GM18907 (cell line): ENCODE data around the gene IPCEF1.

ENCODE experiments used
- ATAC-seq: cut with Tn5 transposase; IDR thresholded peaks from one replicate; pipeline ENCODE4 v1.9.1; 2021; ENCODE audit warnings: mild to moderate bottlenecking, moderate library complexity; ENCODE audit not compliant: unreplicated experiment

The IPCEF1 gene

GRCh38 chr6:154373971-154374370, 17.4 kb upstream of the IPCEF1 start:
- no peak for ATAC-seq

- ATAC-seq = no peak
Observed at GRCh38 chr6:154371281-154371680, 14.7 kb upstream of the IPCEF1 start.

GRCh38 chr6:154370545-154370944, 13.9 kb upstream of the IPCEF1 start:
- peak; percentile 88 for ATAC-seq

GRCh38 chr6:154367839-154368695, 11.5 kb upstream of the IPCEF1 start:
- no peak for ATAC-seq

- no peak for ATAC-seq
Observed at GRCh38 chr6:154367336-154367735, 10.7 kb upstream of the IPCEF1 start.

- ATAC-seq = no peak
Observed at GRCh38 chr6:154363821-154364220, 7.2 kb upstream of the IPCEF1 start.

GRCh38 chr6:154361476-154361875, 4.9 kb upstream of the IPCEF1 start:
- no peak for ATAC-seq

- no peak for ATAC-seq
Observed at GRCh38 chr6:154360476-154360875, 3.9 kb upstream of the IPCEF1 start.

- ATAC-seq = no peak
Observed at GRCh38 chr6:154359679-154360078, 3.1 kb upstream of the IPCEF1 start.

- ATAC-seq = peak; percentile 53
Observed at GRCh38 chr6:154359161-154359574, 2.6 kb upstream of the IPCEF1 start.

GRCh38 chr6:154358019-154358545, 1.5 kb upstream of the IPCEF1 start:
- no peak for ATAC-seq

- ATAC-seq = no peak
Observed at GRCh38 chr6:154356113-154356512, 490 bp downstream of the IPCEF1 start.

- no peak for ATAC-seq
Observed at GRCh38 chr6:154354265-154354777, 2.3 kb downstream of the IPCEF1 start.

GRCh38 chr6:154353626-154354025, 3.0 kb downstream of the IPCEF1 start:
- no peak for ATAC-seq

- ATAC-seq = peak; percentile 64
Observed at GRCh38 chr6:154352898-154353585, 3.6 kb downstream of the IPCEF1 start.

- no peak for ATAC-seq
Observed at GRCh38 chr6:154350293-154350692, 6.3 kb downstream of the IPCEF1 start.

GRCh38 chr6:154347981-154348380, 8.6 kb downstream of the IPCEF1 start:
- ATAC-seq = no peak

- no peak for ATAC-seq
Observed at GRCh38 chr6:154345811-154346210, 10.8 kb downstream of the IPCEF1 start.

GRCh38 chr6:154343473-154344308, 12.9 kb downstream of the IPCEF1 start:
- ATAC-seq = no peak

GRCh38 chr6:154341871-154342270, 14.7 kb downstream of the IPCEF1 start:
- ATAC-seq = no peak

- no peak for ATAC-seq
Observed at GRCh38 chr6:154341336-154341735, 15.3 kb downstream of the IPCEF1 start.
